Stimulated activated CD8-positive, alpha-beta memory T cell treated with anti-CD3 and anti-CD28 coated beads, Interleukin-4, amount 100 ng/mL, for 24 hours (primary cell): ENCODE results near the gene TUBB8.
"Not testable (repeated sequence)": the region's sequence is repeated elsewhere in the genome, so short reads cannot be mapped to it uniquely, and the experiment has no call there.

Experiments
- DNase-seq: peaks from one replicate; pipeline ENCODE4 v3.0.0-alpha.2; 2020; ENCODE audit warnings: low read depth

Gene TUBB8

DNA sequence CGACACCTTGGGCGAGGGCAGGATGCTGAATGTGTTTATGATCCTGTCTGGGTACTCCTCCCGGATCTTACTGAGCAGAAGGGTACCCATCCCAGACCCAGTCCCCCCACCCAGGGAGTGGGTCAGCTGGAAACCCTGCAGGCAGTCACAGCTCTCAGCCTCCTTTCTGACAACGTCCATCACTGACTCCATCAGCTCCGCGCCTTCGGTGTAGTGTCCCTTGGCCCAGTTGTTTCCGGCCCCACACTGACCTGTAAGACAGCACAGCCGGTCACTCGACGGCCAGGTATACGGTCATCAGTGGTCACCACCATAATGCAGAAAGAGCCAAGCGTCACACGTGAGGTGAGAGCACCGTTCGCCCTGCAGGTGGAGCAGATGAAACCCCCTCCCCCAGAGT is 1.2 kb downstream of the TUBB8 start:
- not testable (repeated sequence) for DNase-seq

DNA sequence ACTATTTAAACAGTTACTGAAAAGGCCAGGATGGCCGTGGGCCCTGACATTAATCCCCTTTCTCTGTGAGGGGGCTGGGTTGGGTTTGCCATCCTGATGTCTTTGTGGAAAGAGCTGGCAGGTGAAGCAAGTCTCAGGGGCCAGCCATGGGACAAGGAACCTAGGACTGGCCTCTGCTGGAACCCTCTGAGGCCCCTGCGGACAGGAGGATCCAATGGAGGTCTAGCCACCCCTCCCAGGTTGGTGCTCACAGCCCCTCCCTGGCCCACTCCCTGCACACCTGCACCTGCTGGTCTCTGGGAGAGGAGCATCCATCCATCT is 35.8 kb downstream of the TUBB8 start:
- not testable (repeated sequence) for DNase-seq

DNA sequence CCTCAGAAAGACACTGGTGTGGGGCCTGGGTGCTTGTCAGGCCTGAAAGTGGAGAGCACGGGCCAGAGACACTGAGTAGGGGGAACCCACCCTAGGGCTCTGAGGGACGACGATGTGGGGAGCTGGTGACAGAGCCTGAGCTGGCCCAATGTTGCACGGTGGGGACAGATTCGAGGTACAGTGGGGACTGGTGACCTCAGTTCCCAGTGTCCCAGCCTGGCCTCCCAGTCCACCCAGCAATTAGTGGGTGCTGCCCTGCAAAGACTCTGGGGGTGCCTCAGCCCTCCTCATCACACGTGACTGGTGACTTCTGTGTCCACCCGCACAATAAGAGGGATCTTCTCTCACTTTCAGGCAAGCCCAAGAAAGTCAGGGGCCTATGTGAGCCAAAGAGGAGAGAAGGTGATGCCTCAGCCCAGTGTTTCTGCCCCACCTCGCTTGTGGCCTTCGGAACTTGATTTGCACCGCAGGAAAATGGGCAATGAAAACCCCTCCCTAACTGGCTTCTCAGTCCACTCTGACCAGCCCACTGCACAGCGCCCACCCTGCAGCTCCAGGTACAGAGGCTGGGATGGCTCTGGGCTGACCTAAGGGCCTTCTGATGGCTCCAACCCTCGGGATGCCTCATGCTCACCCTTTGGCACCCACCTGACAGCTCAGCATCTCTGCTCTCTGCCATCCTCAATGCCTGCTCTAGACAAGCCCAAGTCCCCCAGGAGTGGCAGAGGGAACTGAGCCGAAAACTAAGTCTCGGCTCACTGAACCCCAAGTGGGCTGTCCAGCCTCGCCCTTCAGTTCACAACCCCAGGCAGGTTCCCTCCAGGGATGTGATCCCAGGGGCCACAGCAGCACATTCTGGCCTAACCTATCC is 36.4 kb downstream of the TUBB8 start:
- DNase-seq = not testable (repeated sequence)

DNA sequence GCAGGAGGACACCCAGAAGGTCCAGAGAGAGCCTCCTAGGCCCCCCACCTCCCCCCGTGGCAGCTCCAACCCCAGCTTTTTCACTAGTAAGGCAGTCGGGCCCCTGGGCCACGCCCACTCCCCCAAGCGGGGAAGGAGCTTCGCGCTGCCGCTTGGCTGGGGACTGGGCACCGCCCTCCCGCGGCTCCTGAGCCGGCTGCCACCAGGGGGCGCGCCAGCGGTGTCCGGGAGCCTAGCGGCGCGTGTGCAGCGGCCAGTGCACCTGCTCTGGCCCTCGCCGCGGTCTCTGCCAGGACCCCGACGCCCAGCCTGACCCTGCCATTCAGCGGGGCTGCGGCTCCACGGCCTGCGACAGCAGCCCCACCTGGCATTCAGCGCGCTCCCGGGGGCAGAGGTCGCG is 37.8 kb downstream of the TUBB8 start:
- peak; percentile 4 for DNase-seq

DNA sequence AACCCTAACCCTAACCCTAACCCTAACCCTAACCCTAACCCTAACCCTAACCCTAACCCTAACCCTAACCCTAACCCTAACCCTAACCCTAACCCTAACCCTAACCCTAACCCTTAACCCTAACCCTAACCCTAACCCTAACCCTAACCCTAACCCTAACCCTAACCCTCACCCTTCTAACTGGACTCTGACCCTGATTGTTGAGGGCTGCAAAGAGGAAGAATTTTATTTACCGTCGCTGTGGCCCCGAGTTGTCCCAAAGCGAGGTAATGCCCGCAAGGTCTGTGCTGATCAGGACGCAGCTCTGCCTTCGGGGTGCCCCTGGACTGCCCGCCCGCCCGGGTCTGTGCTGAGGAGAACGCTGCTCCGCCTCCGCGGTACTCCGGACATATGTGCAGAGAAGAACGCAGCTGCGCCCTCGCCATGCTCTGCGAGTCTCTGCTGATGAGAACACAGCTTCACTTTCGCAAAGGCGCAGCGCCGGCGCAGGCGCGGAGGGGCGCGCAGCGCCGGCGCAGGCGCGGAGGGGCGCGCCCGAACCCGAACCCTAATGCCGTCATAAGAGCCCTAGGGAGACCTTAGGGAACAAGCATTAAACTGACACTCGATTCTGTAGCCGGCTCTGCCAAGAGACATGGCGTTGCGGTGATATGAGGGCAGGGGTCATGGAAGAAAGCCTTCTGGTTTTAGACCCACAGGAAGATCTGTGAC is 38.7 kb downstream of the TUBB8 start:
- DNase-seq = not testable (repeated sequence)
